HG03342 (cell line): Measurements from ENCODE around the gene CEBPZ.

Source experiments
- ATAC-seq: cut with Tn5 transposase; IDR thresholded peaks from one replicate; pipeline ENCODE4 v1.9.1; 2021; ENCODE audit warnings: mild to moderate bottlenecking, moderate library complexity; ENCODE audit not compliant: unreplicated experiment

Gene CEBPZ

GRCh38 chr2:37181726-37182684 is 49.4 kb downstream of the CEBPZ start:
- no peak for ATAC-seq

- ATAC-seq = no peak
Observed at GRCh38 chr2:37180640-37181039, 50.8 kb downstream of the CEBPZ start.

- no peak for ATAC-seq
Observed at GRCh38 chr2:37180006-37180639, 51.3 kb downstream of the CEBPZ start.

DNA sequence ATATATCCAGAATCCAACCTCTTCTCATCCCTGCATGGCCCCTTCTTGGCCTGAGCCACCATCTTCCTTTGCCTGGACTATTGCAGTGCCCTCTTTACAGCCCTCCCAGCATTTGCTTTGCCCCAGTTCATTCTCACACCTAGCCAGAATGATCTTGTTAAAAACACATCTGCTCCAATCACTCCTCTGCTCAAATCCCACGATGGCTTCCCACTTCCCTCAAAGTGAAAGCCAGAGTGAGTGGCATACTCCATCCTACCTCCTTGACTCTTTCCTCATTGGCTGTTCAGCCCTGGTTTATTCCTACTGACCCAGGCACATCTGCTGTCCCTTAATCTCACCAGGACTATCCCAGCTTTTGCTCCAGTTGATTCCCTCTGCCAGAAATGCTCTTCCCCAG is 57.7 kb downstream of the CEBPZ start:
- no peak for ATAC-seq

GRCh38 chr2:37171624-37171950 is 59.8 kb downstream of the CEBPZ start:
- no peak for ATAC-seq

GRCh38 chr2:37168217-37168981 is 63.0 kb downstream of the CEBPZ start:
- no peak for ATAC-seq

- ATAC-seq = no peak
Observed at GRCh38 chr2:37167636-37168180, 63.7 kb downstream of the CEBPZ start.

- ATAC-seq = no peak
Observed at GRCh38 chr2:37164757-37165156, 66.6 kb downstream of the CEBPZ start.

GRCh38 chr2:37156857-37157714 is 74.3 kb downstream of the CEBPZ start, which contains the start of gene EIF2AK2:
TSS of gene EIF2AK2 (minus strand) at chr2:37156980. CDS start at chr2:37147806, 9,174 bp downstream.
- peak; percentile 90 for ATAC-seq

- ATAC-seq = peak; percentile 15
Observed at GRCh38 chr2:37156071-37156856, 75.1 kb downstream of the CEBPZ start.

GRCh38 chr2:37154785-37155184 is 76.6 kb downstream of the CEBPZ start:
- no peak for ATAC-seq

GRCh38 chr2:37153224-37153623 is 78.2 kb downstream of the CEBPZ start:
- no peak for ATAC-seq
